ENCODE results near the gene CSF2RB.

The CSF2RB gene

GRCh38 chr22:36976606-36977005, 63.2 kb downstream of the CSF2RB start:
- no peak for TF ChIP-seq CTCF (IDR thresholded peaks at IDR 0.05; ENCODE audit: control insufficient read depth, insufficient read depth, low read depth, low read length, missing control alignments)
- no peak for DNase-seq (ENCODE audit: low read depth)
- H3K4me3 ChIP-seq (ENCODE audit: control insufficient read depth, low read depth, low read length), result no peak overlapping the region

- TF ChIP-seq CTCF (IDR thresholded peaks at IDR 0.05; ENCODE audit: control insufficient read depth, insufficient read depth, low read depth, low read length, missing control alignments), result peak; percentile 50
- H3K4me3 ChIP-seq (ENCODE audit: control insufficient read depth, low read depth, low read length), result peak overlapping the region; percentile 32
- DNase-seq (ENCODE audit: low read depth), result no peak
Measured at GRCh38 chr22:36977401-36977861, 64.0 kb downstream of the CSF2RB start.

GRCh38 chr22:36977947-36978660, 64.7 kb downstream of the CSF2RB start:
- TF ChIP-seq CTCF (IDR thresholded peaks at IDR 0.05; ENCODE audit: control insufficient read depth, insufficient read depth, low read depth, low read length, missing control alignments), result peak; percentile 92
- peak; percentile 48 for DNase-seq (ENCODE audit: low read depth)
- H3K4me3 ChIP-seq (ENCODE audit: control insufficient read depth, low read depth, low read length), result peak overlapping the region; percentile 32

- no peak overlapping the region for H3K4me3 ChIP-seq (ENCODE audit: control insufficient read depth, low read depth, low read length)
- no peak for TF ChIP-seq CTCF (IDR thresholded peaks at IDR 0.05; ENCODE audit: control insufficient read depth, insufficient read depth, low read depth, low read length, missing control alignments)
- DNase-seq (ENCODE audit: low read depth), result no peak
Measured at GRCh38 chr22:36979016-36979910, 65.8 kb downstream of the CSF2RB start.

- DNase-seq (ENCODE audit: low read depth), result no peak
- TF ChIP-seq CTCF (IDR thresholded peaks at IDR 0.05; ENCODE audit: control insufficient read depth, insufficient read depth, low read depth, low read length, missing control alignments), result no peak
Measured at GRCh38 chr22:36981247-36981775, 67.9 kb downstream of the CSF2RB start.

GRCh38 chr22:36982136-36982535, 68.7 kb downstream of the CSF2RB start:
- DNase-seq (ENCODE audit: low read depth), result no peak
- no peak overlapping the region for H3K4me3 ChIP-seq (ENCODE audit: control insufficient read depth, low read depth, low read length)
- peak; percentile 5 for TF ChIP-seq CTCF (IDR thresholded peaks at IDR 0.05; ENCODE audit: control insufficient read depth, insufficient read depth, low read depth, low read length, missing control alignments)

More at GRCh38 chr22:36981247-36981775, 67.9 kb downstream of the CSF2RB start:
- H3K4me3 ChIP-seq (ENCODE audit: control insufficient read depth, low read depth, low read length), result no peak overlapping the region
